ENCODE results near the gene EPB41L4A.

DNA sequence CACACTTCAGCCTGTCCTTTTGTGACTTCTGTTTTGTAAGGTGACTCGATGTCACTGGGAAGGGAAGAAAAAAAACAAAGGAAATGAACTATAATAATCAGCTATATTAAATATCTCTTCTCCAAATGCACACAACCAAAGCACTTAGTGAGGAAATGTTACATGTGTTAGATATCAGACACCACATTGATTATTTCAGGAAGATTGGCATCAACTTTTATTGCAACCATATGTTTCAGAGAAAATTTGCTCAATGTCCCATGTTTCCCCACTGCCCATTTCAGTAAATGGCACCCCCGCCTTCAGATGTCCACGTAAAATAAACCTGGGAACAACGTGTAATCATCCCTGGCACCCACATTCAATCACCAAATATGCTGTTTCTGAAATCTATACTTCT, 151.8 kb downstream of the EPB41L4A start:
- TF ChIP-seq, protein P1, sequence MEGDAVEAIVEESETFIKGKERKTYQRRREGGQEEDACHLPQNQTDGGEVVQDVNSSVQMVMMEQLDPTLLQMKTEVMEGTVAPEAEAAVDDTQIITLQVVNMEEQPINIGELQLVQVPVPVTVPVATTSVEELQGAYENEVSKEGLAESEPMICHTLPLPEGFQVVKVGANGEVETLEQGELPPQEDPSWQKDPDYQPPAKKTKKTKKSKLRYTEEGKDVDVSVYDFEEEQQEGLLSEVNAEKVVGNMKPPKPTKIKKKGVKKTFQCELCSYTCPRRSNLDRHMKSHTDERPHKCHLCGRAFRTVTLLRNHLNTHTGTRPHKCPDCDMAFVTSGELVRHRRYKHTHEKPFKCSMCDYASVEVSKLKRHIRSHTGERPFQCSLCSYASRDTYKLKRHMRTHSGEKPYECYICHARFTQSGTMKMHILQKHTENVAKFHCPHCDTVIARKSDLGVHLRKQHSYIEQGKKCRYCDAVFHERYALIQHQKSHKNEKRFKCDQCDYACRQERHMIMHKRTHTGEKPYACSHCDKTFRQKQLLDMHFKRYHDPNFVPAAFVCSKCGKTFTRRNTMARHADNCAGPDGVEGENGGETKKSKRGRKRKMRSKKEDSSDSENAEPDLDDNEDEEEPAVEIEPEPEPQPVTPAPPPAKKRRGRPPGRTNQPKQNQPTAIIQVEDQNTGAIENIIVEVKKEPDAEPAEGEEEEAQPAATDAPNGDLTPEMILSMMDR (IDR thresholded peaks at IDR 0.05), result no peak
- TF ChIP-seq POLR2AphosphoS5 (IDR thresholded peaks at IDR 0.05), result no peak

Measured in breast epithelium (tissue), 3 donors.